Measurements from ENCODE around the gene TFEC.

The TFEC gene

GRCh38 chr7:115973406-115973805, 57.2 kb downstream of the TFEC start:
- DNase-seq (ENCODE audit: low read depth), result no peak
- TF ChIP-seq CTCF (conservative IDR thresholded peaks at IDR 0.05; ENCODE audit: low read length), result no peak
- H3K4me3 ChIP-seq (ENCODE audit: low read length), result no peak overlapping the region

DNA sequence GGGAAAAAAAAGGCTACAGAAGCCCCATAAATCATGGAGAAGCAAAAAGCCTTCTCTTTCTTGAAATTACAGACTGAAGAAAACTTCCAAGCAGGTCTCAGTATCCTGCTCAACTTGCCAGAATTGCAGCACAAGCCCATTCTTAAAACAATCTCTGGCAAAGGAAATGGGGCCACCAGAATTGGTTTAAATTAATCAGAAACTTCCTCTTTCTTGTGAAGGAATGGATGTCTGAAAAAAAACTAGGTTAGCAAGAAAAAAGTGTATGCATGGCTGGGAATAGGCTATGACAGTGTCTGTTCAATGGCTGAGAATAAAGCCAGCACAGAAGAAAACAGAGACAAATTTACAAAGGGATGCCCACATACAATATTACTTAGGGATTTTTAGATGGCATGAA, 59.1 kb downstream of the TFEC start:
- no peak for DNase-seq (ENCODE audit: low read depth)
- no peak for TF ChIP-seq CTCF (conservative IDR thresholded peaks at IDR 0.05; ENCODE audit: low read length)
- no peak overlapping the region for H3K4me3 ChIP-seq (ENCODE audit: low read length)

DNA sequence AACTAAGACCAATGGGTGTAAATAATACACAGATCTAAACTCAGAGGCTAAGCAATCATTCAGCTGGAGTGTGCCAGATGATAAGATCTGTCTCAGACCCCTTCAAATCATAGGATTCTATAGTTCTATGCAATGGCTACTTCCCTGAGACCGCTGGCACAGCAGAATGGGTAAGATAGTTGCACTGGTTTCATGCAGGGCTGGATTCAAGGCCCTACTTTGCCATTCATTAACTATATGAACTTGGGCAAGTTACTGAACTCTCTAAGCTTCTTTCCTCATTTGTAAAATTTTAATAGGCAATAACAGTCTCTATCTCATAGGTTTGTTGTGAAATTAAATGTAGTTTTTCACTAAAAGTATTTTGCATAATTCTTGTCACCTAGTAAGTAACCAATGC, 62.0 kb downstream of the TFEC start:
- DNase-seq (ENCODE audit: low read depth), result no peak
- no peak overlapping the region for H3K4me3 ChIP-seq (ENCODE audit: low read length)
- TF ChIP-seq CTCF (conservative IDR thresholded peaks at IDR 0.05; ENCODE audit: low read length), result no peak

GRCh38 chr7:115968171-115968570, 62.4 kb downstream of the TFEC start:
- TF ChIP-seq CTCF (conservative IDR thresholded peaks at IDR 0.05; ENCODE audit: low read length), result no peak
- no peak for DNase-seq (ENCODE audit: low read depth)
- H3K4me3 ChIP-seq (ENCODE audit: low read length), result no peak overlapping the region

DNA sequence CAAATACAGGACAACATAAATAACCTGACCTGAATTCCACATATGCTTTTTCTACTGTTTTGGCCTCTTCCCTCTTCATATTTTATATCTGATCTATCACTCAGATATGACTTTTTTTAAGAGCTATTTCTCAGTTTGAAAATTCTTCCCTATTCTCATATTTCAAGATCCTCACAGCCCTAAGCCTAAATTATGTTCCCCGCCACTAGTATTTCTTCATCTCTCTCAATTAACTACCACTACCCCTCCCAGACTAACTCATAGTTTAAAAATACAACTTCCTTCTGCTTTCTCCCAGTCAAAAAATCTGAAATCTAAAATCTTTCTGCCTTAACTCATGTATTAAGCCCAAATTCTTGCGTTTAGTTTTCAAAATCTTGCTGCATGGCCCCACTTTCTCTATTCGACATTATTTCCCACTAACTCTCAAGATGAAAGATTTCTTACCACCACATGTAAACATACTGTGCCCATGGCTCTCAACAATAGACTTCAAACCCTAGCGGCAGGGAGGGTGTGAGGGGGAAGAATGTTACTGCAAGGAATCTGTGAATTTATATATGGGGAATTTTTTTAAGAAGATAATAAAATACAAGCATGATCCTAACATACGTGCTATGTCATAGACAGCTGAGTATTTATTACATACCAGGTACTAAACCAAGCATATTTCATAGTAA, 64.6 kb downstream of the TFEC start:
- no peak for DNase-seq (ENCODE audit: low read depth)
- H3K4me3 ChIP-seq (ENCODE audit: low read length), result no peak overlapping the region
- TF ChIP-seq CTCF (conservative IDR thresholded peaks at IDR 0.05; ENCODE audit: low read length), result no peak

DNA sequence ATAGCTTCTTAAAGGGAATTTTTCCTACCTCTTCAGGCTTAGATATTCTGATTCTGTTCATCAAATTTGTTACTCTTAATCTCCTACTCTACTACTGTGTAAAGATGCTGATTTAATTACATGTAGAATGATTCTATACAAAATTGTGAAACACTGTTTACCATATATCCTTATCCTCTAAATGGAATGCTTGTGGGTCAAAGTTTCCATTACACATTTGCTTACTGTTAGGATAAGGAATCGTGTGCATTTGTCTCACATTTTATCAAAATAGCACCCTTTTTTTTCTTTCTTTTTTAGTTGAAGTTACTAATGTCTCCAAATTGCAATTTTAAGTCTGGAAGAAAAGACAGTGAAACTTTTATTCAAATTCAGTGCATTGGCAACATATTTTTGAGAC, 65.3 kb downstream of the TFEC start:
- TF ChIP-seq CTCF (conservative IDR thresholded peaks at IDR 0.05; ENCODE audit: low read length), result no peak
- no peak overlapping the region for H3K4me3 ChIP-seq (ENCODE audit: low read length)
- no peak for DNase-seq (ENCODE audit: low read depth)

- no peak overlapping the region for H3K4me3 ChIP-seq (ENCODE audit: low read length)
- no peak for DNase-seq (ENCODE audit: low read depth)
- TF ChIP-seq CTCF (conservative IDR thresholded peaks at IDR 0.05; ENCODE audit: low read length), result no peak
Measured at GRCh38 chr7:115964799-115965198, 65.8 kb downstream of the TFEC start.

Measured in AG10803 (cell line).